Measurements from ENCODE around the gene GOLGA6A.

Gene GOLGA6A

GRCh38 chr15:74032046-74032445, 50.3 kb downstream of the GOLGA6A start:
- DNase-seq (ENCODE audit: low read depth) = no peak
- TF ChIP-seq, protein P1, sequence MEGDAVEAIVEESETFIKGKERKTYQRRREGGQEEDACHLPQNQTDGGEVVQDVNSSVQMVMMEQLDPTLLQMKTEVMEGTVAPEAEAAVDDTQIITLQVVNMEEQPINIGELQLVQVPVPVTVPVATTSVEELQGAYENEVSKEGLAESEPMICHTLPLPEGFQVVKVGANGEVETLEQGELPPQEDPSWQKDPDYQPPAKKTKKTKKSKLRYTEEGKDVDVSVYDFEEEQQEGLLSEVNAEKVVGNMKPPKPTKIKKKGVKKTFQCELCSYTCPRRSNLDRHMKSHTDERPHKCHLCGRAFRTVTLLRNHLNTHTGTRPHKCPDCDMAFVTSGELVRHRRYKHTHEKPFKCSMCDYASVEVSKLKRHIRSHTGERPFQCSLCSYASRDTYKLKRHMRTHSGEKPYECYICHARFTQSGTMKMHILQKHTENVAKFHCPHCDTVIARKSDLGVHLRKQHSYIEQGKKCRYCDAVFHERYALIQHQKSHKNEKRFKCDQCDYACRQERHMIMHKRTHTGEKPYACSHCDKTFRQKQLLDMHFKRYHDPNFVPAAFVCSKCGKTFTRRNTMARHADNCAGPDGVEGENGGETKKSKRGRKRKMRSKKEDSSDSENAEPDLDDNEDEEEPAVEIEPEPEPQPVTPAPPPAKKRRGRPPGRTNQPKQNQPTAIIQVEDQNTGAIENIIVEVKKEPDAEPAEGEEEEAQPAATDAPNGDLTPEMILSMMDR (IDR thresholded peaks at IDR 0.05; ENCODE audit: insufficient read depth, low read depth, low read length, missing control alignments) = no peak
- H3K4me3 ChIP-seq (ENCODE audit: low read length) = no peak overlapping the region

DNA sequence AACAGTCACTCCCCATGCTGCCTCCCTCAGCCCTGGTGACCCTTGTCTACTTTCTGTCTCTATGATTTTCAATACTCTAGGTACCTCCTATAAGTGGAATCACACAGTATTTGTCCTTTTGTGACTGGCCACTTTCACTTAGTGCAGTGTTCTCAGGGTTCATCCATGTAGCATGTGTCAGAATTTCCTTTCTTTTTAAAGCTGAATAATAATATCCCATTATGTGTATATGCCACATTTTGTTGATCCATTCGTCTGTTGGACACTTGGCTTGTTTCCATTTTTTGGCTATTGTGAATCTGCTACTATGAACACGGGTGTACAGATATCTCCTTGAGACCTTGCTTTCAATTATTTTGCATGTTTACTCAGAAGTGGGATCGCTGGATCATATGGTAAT, 53.7 kb downstream of the GOLGA6A start:
- TF ChIP-seq, protein P1 (IDR thresholded peaks at IDR 0.05; ENCODE audit: insufficient read depth, low read depth, low read length, missing control alignments) = no peak
- no peak for DNase-seq (ENCODE audit: low read depth)
- H3K4me3 ChIP-seq (ENCODE audit: low read length) = no peak overlapping the region

- no peak overlapping the region for H3K4me3 ChIP-seq (ENCODE audit: low read length)
- no peak for DNase-seq (ENCODE audit: low read depth)
- TF ChIP-seq, protein P1 (IDR thresholded peaks at IDR 0.05; ENCODE audit: insufficient read depth, low read depth, low read length, missing control alignments) = no peak
Measured at GRCh38 chr15:74027688-74028087, 54.7 kb downstream of the GOLGA6A start.

DNA sequence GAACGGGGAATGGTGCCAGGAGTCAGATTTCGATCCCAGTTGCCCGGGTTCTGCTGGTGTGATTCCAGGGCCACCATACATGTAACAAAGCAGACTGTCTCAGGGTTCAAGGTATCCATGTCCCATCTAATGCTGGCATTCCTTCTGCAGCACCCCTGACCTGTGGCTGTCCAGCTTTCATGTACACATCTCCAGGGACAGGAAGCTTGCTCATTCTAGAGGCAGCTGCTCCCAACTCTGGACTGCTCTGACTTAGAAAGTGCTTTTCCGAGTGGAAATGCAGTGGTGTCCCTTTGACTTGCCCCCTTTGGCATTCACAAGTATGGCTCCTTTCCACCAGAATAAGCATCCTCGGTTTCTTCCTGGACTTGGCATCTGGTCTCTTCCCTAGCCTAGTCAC, 56.9 kb downstream of the GOLGA6A start:
- no peak for DNase-seq (ENCODE audit: low read depth)
- no peak overlapping the region for H3K4me3 ChIP-seq (ENCODE audit: low read length)
- TF ChIP-seq, protein P1 (IDR thresholded peaks at IDR 0.05; ENCODE audit: insufficient read depth, low read depth, low read length, missing control alignments) = no peak

- TF ChIP-seq, protein P1 (IDR thresholded peaks at IDR 0.05; ENCODE audit: insufficient read depth, low read depth, low read length, missing control alignments) = no peak
- H3K4me3 ChIP-seq (ENCODE audit: low read length) = no peak overlapping the region
- no peak for DNase-seq (ENCODE audit: low read depth)
Measured at GRCh38 chr15:74024687-74025086, 57.7 kb downstream of the GOLGA6A start.

GRCh38 chr15:74022706-74023470, 59.5 kb downstream of the GOLGA6A start:
- no peak for DNase-seq (ENCODE audit: low read depth)
- no peak overlapping the region for H3K4me3 ChIP-seq (ENCODE audit: low read length)
- TF ChIP-seq, protein P1 (IDR thresholded peaks at IDR 0.05; ENCODE audit: insufficient read depth, low read depth, low read length, missing control alignments) = no peak
